ENCODE measurements around the gene RASEF.

DNA sequence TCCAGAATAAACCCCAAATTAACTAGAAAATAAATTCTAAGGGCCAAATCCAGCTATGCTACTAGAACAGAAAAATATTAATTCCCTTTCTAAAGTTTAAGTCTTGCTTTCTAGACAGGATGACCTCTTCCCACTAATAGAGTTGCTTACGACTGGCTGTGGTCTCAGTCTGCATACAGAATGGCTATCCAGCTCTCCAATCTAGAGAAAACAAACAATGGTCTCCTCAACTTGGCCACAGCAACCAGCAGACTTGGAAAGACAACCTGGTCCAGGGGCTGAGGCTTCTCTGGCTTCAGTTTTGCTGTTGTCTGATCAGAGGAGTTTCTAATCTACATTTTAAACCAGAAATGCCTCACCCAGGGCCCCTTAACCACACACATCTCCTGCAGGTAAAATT, 28.9 kb downstream of the RASEF start:
- TF ChIP-seq SP1 (IDR thresholded peaks at IDR 0.05) (no peak), ELF4 (IDR thresholded peaks at IDR 0.05) (no peak), SUZ12 (IDR thresholded peaks at IDR 0.05) (no peak)

Data from HEK293T (cell line).